PC-3 (cell line): ENCODE measurements around the gene SLC39A11.

Experiments
- EZH2phosphoT487 ChIP-seq: fragments of 300-600 bp; sonication (generic); IDR thresholded peaks from 2 replicates; pipeline ENCODE4 v1.6.1; 2018; ENCODE audit warnings: mild to moderate bottlenecking, antibody characterized with exemption, low read length, borderline replicate concordance
- TF ChIP-seq, protein P1 (sequence below): fragments of 300-600 bp; sonication (generic); conservative IDR thresholded peaks from 2 replicates; pipeline ENCODE4 v1.5.1; 2017; ENCODE audit warnings: antibody characterized with exemption, low read depth, mild to moderate bottlenecking, low read length

DNA sequence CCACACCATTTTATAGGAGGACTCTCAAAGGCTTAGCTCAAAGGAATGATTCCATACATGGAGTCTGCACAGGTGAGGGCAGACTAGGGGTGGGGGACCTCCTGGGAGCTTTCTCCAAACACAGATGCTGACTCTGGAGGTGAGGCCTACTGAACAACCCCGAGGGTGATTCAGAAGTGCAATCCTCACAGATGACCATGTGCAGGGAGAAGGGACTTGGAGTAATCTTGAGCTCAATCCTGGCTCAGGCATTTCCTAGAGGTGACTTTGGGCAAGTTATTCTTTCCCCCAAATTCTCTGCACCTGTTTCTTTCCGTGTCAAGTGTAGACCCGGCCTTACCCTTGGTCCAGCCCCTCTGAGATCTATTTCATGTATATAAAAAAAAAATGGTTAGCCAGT, 401.5 kb downstream of the SLC39A11 start:
- TF ChIP-seq EZH2phosphoT487: no peak
- TF ChIP-seq, protein P1, sequence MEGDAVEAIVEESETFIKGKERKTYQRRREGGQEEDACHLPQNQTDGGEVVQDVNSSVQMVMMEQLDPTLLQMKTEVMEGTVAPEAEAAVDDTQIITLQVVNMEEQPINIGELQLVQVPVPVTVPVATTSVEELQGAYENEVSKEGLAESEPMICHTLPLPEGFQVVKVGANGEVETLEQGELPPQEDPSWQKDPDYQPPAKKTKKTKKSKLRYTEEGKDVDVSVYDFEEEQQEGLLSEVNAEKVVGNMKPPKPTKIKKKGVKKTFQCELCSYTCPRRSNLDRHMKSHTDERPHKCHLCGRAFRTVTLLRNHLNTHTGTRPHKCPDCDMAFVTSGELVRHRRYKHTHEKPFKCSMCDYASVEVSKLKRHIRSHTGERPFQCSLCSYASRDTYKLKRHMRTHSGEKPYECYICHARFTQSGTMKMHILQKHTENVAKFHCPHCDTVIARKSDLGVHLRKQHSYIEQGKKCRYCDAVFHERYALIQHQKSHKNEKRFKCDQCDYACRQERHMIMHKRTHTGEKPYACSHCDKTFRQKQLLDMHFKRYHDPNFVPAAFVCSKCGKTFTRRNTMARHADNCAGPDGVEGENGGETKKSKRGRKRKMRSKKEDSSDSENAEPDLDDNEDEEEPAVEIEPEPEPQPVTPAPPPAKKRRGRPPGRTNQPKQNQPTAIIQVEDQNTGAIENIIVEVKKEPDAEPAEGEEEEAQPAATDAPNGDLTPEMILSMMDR: no peak
